PC-3 (cell line): ENCODE measurements around the gene KBTBD7. TPM values are rescaled to one million over a fixed set of nuclear protein-coding genes. Genes with fewer than 3 reads are reported as not detected.
"Not testable (repeated sequence)": the region's sequence is repeated elsewhere in the genome, so short reads cannot be mapped to it uniquely, and the experiment has no call there.

Experiments
- ATAC-seq: fragments of 200-7000 bp; cut with Tn5 transposase; 2 replicates; pipeline ENCODE4 v1.9.1; 2020; ENCODE audit warnings: mild to moderate bottlenecking, moderate library complexity
- BruUV-seq: library from RNA; stranded (reverse); fragments of 400-500 nt; replicated peaks from 2 replicates; lab custom pipeline; 2021; lab: Mats Ljungman, UMichigan
- CTCF ChIA-PET: fragments of 300-600 bp; sonication (Branson Sonifier 250); formaldehyde crosslinking; loops from one replicate; lab custom pipeline; 2022; ENCODE audit warnings: antibody characterized with exemption; lab: Charles Lee
- POLR2A ChIA-PET: fragments of 300-600 bp; sonication (Branson Sonifier 250); formaldehyde crosslinking; loops from one replicate; lab custom pipeline; 2022; ENCODE audit warnings: antibody characterized with exemption; ENCODE audit not compliant: unreplicated experiment; lab: Charles Lee
- DNase-seq: peaks from one replicate; pipeline ENCODE4 v3.0.0-alpha.2; 2015
- H2AFZ ChIP-seq: fragments of 300-600 bp; sonication (generic); 2 replicates; pipeline ENCODE4 v1.6.0; 2016; ENCODE audit warnings: antibody characterized with exemption, low read length
- H3F3A ChIP-seq: fragments of 300-600 bp; sonication (generic); one replicate; pipeline ENCODE4 v1.6.0; 2017; ENCODE audit warnings: antibody characterized with exemption, low read length, control low read depth, mild to moderate bottlenecking; ENCODE audit not compliant: unreplicated experiment
- H3K27ac ChIP-seq: fragments of 300-600 bp; sonication (generic); 2 replicates; pipeline ENCODE4 v1.5.1; 2016; ENCODE audit warnings: mild to moderate bottlenecking, low read length
- H3K27me3 ChIP-seq: fragments of 300-600 bp; sonication (generic); 2 replicates; pipeline ENCODE4 v1.6.1; 2016; ENCODE audit warnings: low read length, mixed read lengths
- H3K36me3 ChIP-seq: fragments of 300-600 bp; sonication (generic); 2 replicates; pipeline ENCODE4 v1.6.1; 2016; ENCODE audit warnings: low read depth, mixed run types, low read length, mixed read lengths
- H3K4me1 ChIP-seq: fragments of 300-600 bp; sonication (generic); 2 replicates; pipeline ENCODE4 v1.5.1; 2016; ENCODE audit warnings: low read length; ENCODE audit not compliant: insufficient read depth
- H3K4me2 ChIP-seq: fragments of 300-600 bp; sonication (generic); 2 replicates; pipeline ENCODE4 v1.6.0; 2016; ENCODE audit warnings: low read length
- H3K4me3 ChIP-seq: fragments of 300-600 bp; sonication (generic); 2 replicates; pipeline ENCODE4 v1.5.1; 2016; ENCODE audit warnings: mild to moderate bottlenecking, low read length, mixed read lengths
- H3K79me2 ChIP-seq: fragments of 300-600 bp; sonication (generic); 2 replicates; pipeline ENCODE4 v1.6.1; 2017; ENCODE audit warnings: low read length, mixed read lengths
- H3K9ac ChIP-seq: fragments of 300-600 bp; sonication (generic); 2 replicates; pipeline ENCODE4 v1.6.0; 2016; ENCODE audit warnings: mild to moderate bottlenecking, low read length
- H3K9me2 ChIP-seq: fragments of 300-600 bp; sonication (generic); replicated peaks from 2 replicates; pipeline ENCODE4 v1.6.1; 2016; ENCODE audit warnings: mixed run types, low read length, mixed read lengths
- H3K9me3 ChIP-seq: fragments of 300-600 bp; sonication (generic); 2 replicates; pipeline ENCODE4 v1.6.1; 2016; ENCODE audit warnings: low read length, mixed read lengths
- H4K20me1 ChIP-seq: fragments of 300-600 bp; sonication (generic); 2 replicates; pipeline ENCODE4 v1.6.1; 2016; ENCODE audit warnings: low read length, mixed read lengths
- CTCF ChIP-seq: fragments of 300-600 bp; sonication (generic); conservative IDR thresholded peaks from 2 replicates; pipeline ENCODE4 v1.5.1; 2017; ENCODE audit warnings: antibody characterized with exemption, low read depth, mild to moderate bottlenecking, low read length
- EZH2 ChIP-seq: fragments of 300-600 bp; sonication (generic); IDR thresholded peaks from one replicate; pipeline ENCODE4 v1.6.1; 2017; ENCODE audit warnings: antibody characterized with exemption, mild to moderate bottlenecking, low read length; ENCODE audit not compliant: unreplicated experiment
- EZH2phosphoT487 ChIP-seq: fragments of 300-600 bp; sonication (generic); IDR thresholded peaks from 2 replicates; pipeline ENCODE4 v1.6.1; 2018; ENCODE audit warnings: mild to moderate bottlenecking, antibody characterized with exemption, low read length, borderline replicate concordance
- intact Hi-C: fragments of 100-400 bp; cut with micrococcal nuclease; formaldehyde crosslinking; loops from 2 replicates; pipeline ENCODE4 v1.9.0; 2023
- total RNA-seq: library from RNA; depleted of rRNA; stranded (reverse); fragments of >200 nt; gene quantifications from 2 replicates; pipeline ENCODE4 v1.2.3, GENCODE V29; 2014

KBTBD7 gene
- total RNA-seq, 1 experiment from 2014 or later, result 1.6 TPM

- Histone ChIP-seq H3K79me2 (no peaks in the 10 kb centered on the region), H3K36me3 (peaks cover 5% of the 10 kb centered on the region; the same call in 1 of the 2 replicates), H3F3A (no peaks in the 10 kb centered on the region), H2AFZ (no peak overlapping the region), H3K9me2 (no peaks in the 10 kb centered on the region), H4K20me1 (no peaks in the 10 kb centered on the region), H3K27me3 (no peaks in the 10 kb centered on the region), H3K4me2 (no peak overlapping the region), H3K9ac (no peak overlapping the region), H3K4me3 (no peak overlapping the region), H3K9me3 (0 out of 2 replicates have a peak, but pooled peaks cover 5% of the 10 kb centered on the region), H3K27ac (no peak overlapping the region), H3K4me1 (0 out of 2 replicates have a peak, but pooled peaks cover 9% of the 10 kb centered on the region)
- BruUV-seq, result no TSS peak
- no peak for TF ChIP-seq CTCF
- no peak for TF ChIP-seq EZH2
- no peak for TF ChIP-seq EZH2phosphoT487
- ChIA-PET POLR2A (no interaction called here), CTCF (no interaction called here)
- DNase-seq (no peak), ATAC-seq (no peak)
- intact Hi-C loops, result no loop called here
Observed at GRCh38 chr13:41177616-41178015, 16.8 kb downstream of the KBTBD7 start.

GRCh38 chr13:41175576-41175975 lies 18.8 kb downstream of the KBTBD7 start:
- ATAC-seq, H3K9ac ChIP-seq, H3K27me3 ChIP-seq, H3K9me2 ChIP-seq, H2AFZ ChIP-seq, H3F3A ChIP-seq, H3K4me2 ChIP-seq, CTCF ChIA-PET, BruUV-seq, H3K27ac ChIP-seq, H3K79me2 ChIP-seq, H3K36me3 ChIP-seq, H3K4me1 ChIP-seq, H3K4me3 ChIP-seq, intact Hi-C loops, POLR2A ChIA-PET, H3K9me3 ChIP-seq, DNase-seq, H4K20me1 ChIP-seq: not testable (repeated sequence)

GRCh38 chr13:41162151-41162550 lies 32.2 kb downstream of the KBTBD7 start:
- ATAC-seq (no peak), DNase-seq (no peak)
- no peak overlapping the region for H3K9ac ChIP-seq
- H3K36me3 ChIP-seq, result no peaks in the 10 kb centered on the region
- no peak overlapping the region for H3K27ac ChIP-seq
- ChIA-PET CTCF (interaction anchor here (0.6 kb wide), 1 partner anchor 34 kb away, joined by 3 read pairs; no protein-coding TSS in a partner anchor), POLR2A (no interaction called here)
- H3K9me3 ChIP-seq, result no peaks in the 10 kb centered on the region
- H3K79me2 ChIP-seq, result no peaks in the 10 kb centered on the region
- intact Hi-C loops, result no loop called here
- H3K27me3 ChIP-seq, result no peaks in the 10 kb centered on the region
- TF ChIP-seq CTCF, result no peak
- TF ChIP-seq EZH2phosphoT487, result no peak
- no peak for TF ChIP-seq EZH2
- no peak overlapping the region for H3K4me2 ChIP-seq
- H3K9me2 ChIP-seq, result no peaks in the 10 kb centered on the region
- no TSS peak for BruUV-seq
- H2AFZ ChIP-seq, result no peak overlapping the region
- H3K4me1 ChIP-seq, result no peaks in the 10 kb centered on the region
- no peaks in the 10 kb centered on the region for H4K20me1 ChIP-seq
- no peaks in the 10 kb centered on the region for H3F3A ChIP-seq
- H3K4me3 ChIP-seq, result no peak overlapping the region
